ENCODE data around the gene RETREG2. TPM values are rescaled to one million over a fixed set of nuclear protein-coding genes. Genes with fewer than 3 reads are reported as not detected.

RETREG2 gene
- polyA plus RNA-seq, 1 donor from 2014 or later = 156 TPM

GRCh38 chr2:219223831-219224610, 45.9 kb downstream of the RETREG2 start:
- no peak overlapping the region for H3K9ac ChIP-seq (ENCODE audit: low read length)
- H4K20me1 ChIP-seq (ENCODE audit: insufficient read depth) = no peaks in the 10 kb centered on the region
- H3K9me3 ChIP-seq (ENCODE audit: low read length) = no peaks in the 10 kb centered on the region
- H3F3A ChIP-seq (ENCODE audit: insufficient read depth, low read length, poor library complexity, severe bottlenecking) = no peaks in the 10 kb centered on the region
- no peak overlapping the region for H3K27ac ChIP-seq (ENCODE audit: low read length)
- H2AFZ ChIP-seq (ENCODE audit: low read depth, low read length) = no peak overlapping the region
- H3K27me3 ChIP-seq (ENCODE audit: insufficient read depth, low read depth, low read length) = no peaks in the 10 kb centered on the region
- H3K9me2 ChIP-seq (ENCODE audit: insufficient read depth, low read length) = no peaks in the 10 kb centered on the region
- TF ChIP-seq CTCF (IDR thresholded peaks at IDR 0.05; ENCODE audit: poor library complexity, severe bottlenecking) (no peak), RAD21 (conservative IDR thresholded peaks at IDR 0.05) (no peak), MXI1 (conservative IDR thresholded peaks at IDR 0.05; ENCODE audit: poor library complexity, severe bottlenecking) (no peak), EZH2 (IDR thresholded peaks at IDR 0.05; ENCODE audit: borderline replicate concordance, insufficient read depth, low read length, poor library complexity, severe bottlenecking) (no peak), REST (IDR thresholded peaks at IDR 0.05; ENCODE audit: borderline replicate concordance) (no peak), POLR2AphosphoS5 (IDR thresholded peaks at IDR 0.05) (no peak), EP300 (conservative IDR thresholded peaks at IDR 0.05; ENCODE audit: poor library complexity, severe bottlenecking) (no peak), TAF1 (IDR thresholded peaks at IDR 0.05; ENCODE audit: low read depth) (no peak), SMC3 (conservative IDR thresholded peaks at IDR 0.05; ENCODE audit: poor library complexity) (no peak)
- H3K4me3 ChIP-seq (ENCODE audit: low read length) = no peak overlapping the region
- peaks cover 11% of the 10 kb centered on the region for H3K79me2 ChIP-seq (replicated peaks; ENCODE audit: insufficient read depth, low read length)
- H3K4me2 ChIP-seq (ENCODE audit: low read length) = no peak overlapping the region
- no peaks in the 10 kb centered on the region for H3K36me3 ChIP-seq (ENCODE audit: insufficient read depth, low read length)

- Histone ChIP-seq H4K20me1 (ENCODE audit: insufficient read depth) (no peaks in the 10 kb centered on the region), H3K36me3 (ENCODE audit: insufficient read depth, low read length) (no peaks in the 10 kb centered on the region), H3F3A (ENCODE audit: insufficient read depth, low read length, poor library complexity, severe bottlenecking) (peaks cover 3% of the 10 kb centered on the region), H3K4me2 (ENCODE audit: low read length) (no peak overlapping the region), H3K9ac (ENCODE audit: low read length) (no peak overlapping the region), H3K4me3 (ENCODE audit: low read length) (no peak overlapping the region), H3K27me3 (ENCODE audit: insufficient read depth, low read depth, low read length) (no peaks in the 10 kb centered on the region), H3K9me3 (ENCODE audit: low read length) (no peaks in the 10 kb centered on the region), H2AFZ (ENCODE audit: low read depth, low read length) (no peak overlapping the region), H3K27ac (ENCODE audit: low read length) (no peak overlapping the region), H3K9me2 (ENCODE audit: insufficient read depth, low read length) (no peaks in the 10 kb centered on the region), H3K79me2 (replicated peaks; ENCODE audit: insufficient read depth, low read length) (peaks cover 11% of the 10 kb centered on the region)
- TF ChIP-seq CTCF (IDR thresholded peaks at IDR 0.05; ENCODE audit: poor library complexity, severe bottlenecking) (no peak), MXI1 (conservative IDR thresholded peaks at IDR 0.05; ENCODE audit: poor library complexity, severe bottlenecking) (no peak), EZH2 (IDR thresholded peaks at IDR 0.05; ENCODE audit: borderline replicate concordance, insufficient read depth, low read length, poor library complexity, severe bottlenecking) (no peak), REST (IDR thresholded peaks at IDR 0.05; ENCODE audit: borderline replicate concordance) (no peak), EP300 (conservative IDR thresholded peaks at IDR 0.05; ENCODE audit: poor library complexity, severe bottlenecking) (no peak), TAF1 (IDR thresholded peaks at IDR 0.05; ENCODE audit: low read depth) (no peak), RAD21 (conservative IDR thresholded peaks at IDR 0.05) (no peak), SMC3 (conservative IDR thresholded peaks at IDR 0.05; ENCODE audit: poor library complexity) (no peak), POLR2AphosphoS5 (IDR thresholded peaks at IDR 0.05) (no peak)
These were observed 47.3 kb downstream of the RETREG2 start for GRCh38 chr2:219225350-219225749.
